Erythroblast (primary cell): Measurements from ENCODE around the gene KLHDC10.

Experiments
- GATA1 ChIP-seq: IDR thresholded peaks from 2 replicates; pipeline ENCODE4 v1.6.1; 2011; ENCODE audit warnings: low read depth, mild to moderate bottlenecking, control low read depth, low read length, moderate library complexity
- POLR2A ChIP-seq: IDR thresholded peaks from 2 replicates; pipeline ENCODE4 v1.6.1; 2011; ENCODE audit warnings: mild to moderate bottlenecking, low read length

- no peak for TF ChIP-seq POLR2A
- TF ChIP-seq GATA1 = no peak
Measured at GRCh38 chr7:130149281-130150139, 79.2 kb downstream of the KLHDC10 start.
